ENCODE data around the gene PLXNC1.
A peak's percentile ranks its signal among the peaks of the same experiment; 100 is the strongest.

PLXNC1 gene

DNA sequence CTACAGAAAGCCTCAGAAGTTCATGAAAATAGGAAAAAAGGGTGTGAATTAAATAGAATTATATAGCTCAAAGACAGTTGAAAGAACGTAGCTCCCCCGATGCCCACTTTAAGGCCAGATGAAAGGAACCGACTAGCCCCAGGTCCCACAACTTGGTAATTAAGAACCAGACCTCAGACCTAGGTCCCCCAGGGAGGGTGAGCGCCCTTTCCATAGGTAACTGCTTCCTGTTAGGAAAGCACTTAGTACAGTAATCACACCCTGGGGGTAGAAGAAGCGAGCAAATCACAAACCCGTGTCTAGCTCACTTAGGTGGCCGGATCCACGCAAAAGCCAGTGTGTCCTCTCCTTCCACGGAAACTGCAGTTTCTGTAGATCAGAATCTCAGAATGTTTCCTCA is 77.1 kb downstream of the PLXNC1 start:
- Histone ChIP-seq H3K36me3 (ENCODE audit: control insufficient read depth, insufficient read depth, low read length) (no peaks in the 10 kb centered on the region), H3K27me3 (ENCODE audit: control insufficient read depth, insufficient read depth, low read length) (no peaks in the 10 kb centered on the region), H3K4me3 (ENCODE audit: low read length) (no peak overlapping the region), H3K9ac (ENCODE audit: low read length) (no peak overlapping the region), H3K27ac (ENCODE audit: low read depth, low read length) (no peak overlapping the region), H3K4me1 (ENCODE audit: control insufficient read depth, insufficient read depth, low read length) (no peaks in the 10 kb centered on the region)

GRCh38 chr12:94225947-94226630 is 77.7 kb downstream of the PLXNC1 start:
- Histone ChIP-seq H3K27ac (ENCODE audit: low read depth, low read length) (no peak overlapping the region), H3K4me3 (ENCODE audit: low read length) (no peak overlapping the region), H3K36me3 (ENCODE audit: control insufficient read depth, insufficient read depth, low read length) (no peaks in the 10 kb centered on the region), H3K4me1 (ENCODE audit: control insufficient read depth, insufficient read depth, low read length) (no peaks in the 10 kb centered on the region), H3K9ac (ENCODE audit: low read length) (no peak overlapping the region), H3K27me3 (ENCODE audit: control insufficient read depth, insufficient read depth, low read length) (no peaks in the 10 kb centered on the region)

DNA sequence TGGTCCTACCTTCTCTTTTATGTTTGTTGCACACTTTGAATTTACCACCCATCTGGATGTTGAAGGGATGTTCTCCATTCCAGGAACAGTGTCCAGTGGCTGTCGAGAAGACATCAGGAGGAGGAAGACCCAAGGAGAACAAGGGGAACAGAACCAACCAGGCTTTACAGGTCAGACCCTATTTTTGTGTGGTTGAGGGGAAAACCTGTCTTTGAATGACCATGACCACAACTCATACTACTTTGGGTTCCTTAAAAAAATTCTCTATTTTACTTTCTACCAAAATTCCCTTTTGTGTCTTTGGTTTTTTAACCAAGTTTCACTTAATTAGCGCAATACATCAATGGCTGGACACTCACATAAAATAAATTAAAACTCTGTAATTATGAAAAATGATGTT is 78.7 kb downstream of the PLXNC1 start:
- no peak overlapping the region for H3K9ac ChIP-seq (ENCODE audit: low read length)
- no peak overlapping the region for H3K4me3 ChIP-seq (ENCODE audit: low read length)
- H3K4me1 ChIP-seq (ENCODE audit: control insufficient read depth, insufficient read depth, low read length) = no peaks in the 10 kb centered on the region
- H3K36me3 ChIP-seq (ENCODE audit: control insufficient read depth, insufficient read depth, low read length) = no peaks in the 10 kb centered on the region
- H3K27me3 ChIP-seq (ENCODE audit: control insufficient read depth, insufficient read depth, low read length) = no peaks in the 10 kb centered on the region
- no peak overlapping the region for H3K27ac ChIP-seq (ENCODE audit: low read depth, low read length)

DNA sequence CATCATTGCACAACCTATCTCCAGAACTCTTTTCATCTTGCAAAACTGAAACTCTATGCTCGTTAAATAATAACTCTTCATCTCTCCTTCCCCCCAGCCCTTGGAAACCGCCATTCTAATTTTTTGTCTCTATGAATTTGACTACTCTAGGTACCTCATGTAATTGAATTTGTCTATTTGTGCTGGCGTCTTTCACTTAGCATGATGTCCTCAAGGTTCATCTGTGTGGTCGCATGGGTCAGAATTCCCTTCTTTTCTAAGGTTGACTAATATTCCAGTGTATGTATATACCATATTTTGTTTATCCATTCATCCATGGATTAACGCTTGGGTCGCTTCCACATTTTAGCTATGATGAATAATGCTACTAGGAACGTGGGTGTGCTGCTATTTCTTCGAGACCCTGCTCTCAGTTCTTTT is 80.1 kb downstream of the PLXNC1 start:
- Histone ChIP-seq H3K4me1 (ENCODE audit: control insufficient read depth, insufficient read depth, low read length) (no peaks in the 10 kb centered on the region), H3K4me3 (ENCODE audit: low read length) (no peak overlapping the region), H3K9ac (ENCODE audit: low read length) (no peak overlapping the region), H3K36me3 (ENCODE audit: control insufficient read depth, insufficient read depth, low read length) (no peaks in the 10 kb centered on the region), H3K27me3 (ENCODE audit: control insufficient read depth, insufficient read depth, low read length) (no peaks in the 10 kb centered on the region), H3K27ac (ENCODE audit: low read depth, low read length) (no peak overlapping the region)

GRCh38 chr12:94229902-94230301 is 81.5 kb downstream of the PLXNC1 start:
- no peaks in the 10 kb centered on the region for H3K36me3 ChIP-seq (ENCODE audit: control insufficient read depth, insufficient read depth, low read length)
- H3K4me3 ChIP-seq (ENCODE audit: low read length) = no peak overlapping the region
- no peaks in the 10 kb centered on the region for H3K27me3 ChIP-seq (ENCODE audit: control insufficient read depth, insufficient read depth, low read length)
- H3K4me1 ChIP-seq (ENCODE audit: control insufficient read depth, insufficient read depth, low read length) = no peaks in the 10 kb centered on the region
- no peak overlapping the region for H3K27ac ChIP-seq (ENCODE audit: low read depth, low read length)
- H3K9ac ChIP-seq (ENCODE audit: low read length) = no peak overlapping the region

GRCh38 chr12:94230357-94230905 is 82.1 kb downstream of the PLXNC1 start:
- H3K27me3 ChIP-seq (ENCODE audit: control insufficient read depth, insufficient read depth, low read length) = no peaks in the 10 kb centered on the region
- H3K27ac ChIP-seq (ENCODE audit: low read depth, low read length) = no peak overlapping the region
- no peak overlapping the region for H3K9ac ChIP-seq (ENCODE audit: low read length)
- H3K4me3 ChIP-seq (ENCODE audit: low read length) = no peak overlapping the region
- no peaks in the 10 kb centered on the region for H3K36me3 ChIP-seq (ENCODE audit: control insufficient read depth, insufficient read depth, low read length)
- H3K4me1 ChIP-seq (ENCODE audit: control insufficient read depth, insufficient read depth, low read length) = no peaks in the 10 kb centered on the region

DNA sequence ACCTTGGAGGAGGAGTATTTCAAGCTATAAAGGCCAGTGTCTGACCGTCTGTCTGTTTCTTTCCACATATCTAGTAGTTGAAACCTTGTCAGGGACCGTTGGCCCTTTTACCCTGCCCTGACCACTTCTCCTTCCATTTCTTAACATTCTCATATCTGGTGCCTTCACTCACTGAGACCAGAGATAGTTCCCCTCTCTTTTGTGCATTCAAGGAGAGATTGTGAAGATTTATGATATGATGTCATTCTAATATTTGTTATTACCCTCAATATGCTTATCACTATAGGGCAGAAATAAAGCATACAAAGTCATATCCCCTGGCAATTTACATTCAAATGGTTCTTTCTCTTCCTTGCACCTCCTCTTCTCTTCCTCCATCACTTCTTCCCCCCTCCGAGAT is 83.3 kb downstream of the PLXNC1 start:
- H3K4me1 ChIP-seq (ENCODE audit: control insufficient read depth, insufficient read depth, low read length) = no peaks in the 10 kb centered on the region
- no peaks in the 10 kb centered on the region for H3K36me3 ChIP-seq (ENCODE audit: control insufficient read depth, insufficient read depth, low read length)
- no peak overlapping the region for H3K9ac ChIP-seq (ENCODE audit: low read length)
- H3K4me3 ChIP-seq (ENCODE audit: low read length) = no peak overlapping the region
- no peaks in the 10 kb centered on the region for H3K27me3 ChIP-seq (ENCODE audit: control insufficient read depth, insufficient read depth, low read length)
- no peak overlapping the region for H3K27ac ChIP-seq (ENCODE audit: low read depth, low read length)

GRCh38 chr12:94235848-94236247 is 87.5 kb downstream of the PLXNC1 start:
- Histone ChIP-seq H3K36me3 (ENCODE audit: control insufficient read depth, insufficient read depth, low read length) (no peaks in the 10 kb centered on the region), H3K9ac (ENCODE audit: low read length) (no peak overlapping the region), H3K27ac (ENCODE audit: low read depth, low read length) (peak overlapping the region; percentile 10), H3K4me3 (ENCODE audit: low read length) (no peak overlapping the region), H3K4me1 (ENCODE audit: control insufficient read depth, insufficient read depth, low read length) (no peaks in the 10 kb centered on the region), H3K27me3 (ENCODE audit: control insufficient read depth, insufficient read depth, low read length) (no peaks in the 10 kb centered on the region)

- Histone ChIP-seq H3K4me1 (ENCODE audit: control insufficient read depth, insufficient read depth, low read length) (no peaks in the 10 kb centered on the region), H3K9ac (ENCODE audit: low read length) (no peak overlapping the region), H3K4me3 (ENCODE audit: low read length) (no peak overlapping the region), H3K27ac (ENCODE audit: low read depth, low read length) (no peak overlapping the region), H3K36me3 (ENCODE audit: control insufficient read depth, insufficient read depth, low read length) (no peaks in the 10 kb centered on the region), H3K27me3 (ENCODE audit: control insufficient read depth, insufficient read depth, low read length) (no peaks in the 10 kb centered on the region)
Observed at GRCh38 chr12:94239332-94239993, 91.1 kb downstream of the PLXNC1 start.

DNA sequence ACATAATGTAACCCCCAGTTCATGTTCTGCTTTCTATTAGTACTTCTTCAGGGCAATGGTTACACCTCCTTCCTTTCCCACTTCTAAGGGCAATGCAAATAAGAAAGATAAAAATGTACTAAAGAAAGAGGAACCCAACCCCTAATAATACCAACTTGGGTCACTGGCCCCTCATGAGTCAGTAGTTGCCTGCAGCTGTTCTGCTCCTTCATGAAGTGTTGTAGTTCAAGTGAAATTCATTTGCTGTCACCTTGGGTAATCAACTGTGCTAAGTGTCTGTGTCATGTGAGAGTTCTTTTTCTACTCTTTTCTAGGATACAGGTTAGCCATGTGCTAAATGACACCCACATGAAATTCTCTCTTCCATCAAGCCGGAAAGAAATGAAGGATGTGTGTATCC is 91.8 kb downstream of the PLXNC1 start:
- Histone ChIP-seq H3K27me3 (ENCODE audit: control insufficient read depth, insufficient read depth, low read length) (no peaks in the 10 kb centered on the region), H3K9ac (ENCODE audit: low read length) (no peak overlapping the region), H3K4me3 (ENCODE audit: low read length) (no peak overlapping the region), H3K36me3 (ENCODE audit: control insufficient read depth, insufficient read depth, low read length) (no peaks in the 10 kb centered on the region), H3K27ac (ENCODE audit: low read depth, low read length) (no peak overlapping the region), H3K4me1 (ENCODE audit: control insufficient read depth, insufficient read depth, low read length) (no peaks in the 10 kb centered on the region)

- Histone ChIP-seq H3K27ac (ENCODE audit: low read depth, low read length) (no peak overlapping the region), H3K9ac (ENCODE audit: low read length) (no peak overlapping the region), H3K4me3 (ENCODE audit: low read length) (no peak overlapping the region), H3K4me1 (ENCODE audit: control insufficient read depth, insufficient read depth, low read length) (no peaks in the 10 kb centered on the region), H3K27me3 (ENCODE audit: control insufficient read depth, insufficient read depth, low read length) (no peaks in the 10 kb centered on the region), H3K36me3 (ENCODE audit: control insufficient read depth, insufficient read depth, low read length) (no peaks in the 10 kb centered on the region)
Observed at GRCh38 chr12:94242901-94243300, 94.5 kb downstream of the PLXNC1 start.

DNA sequence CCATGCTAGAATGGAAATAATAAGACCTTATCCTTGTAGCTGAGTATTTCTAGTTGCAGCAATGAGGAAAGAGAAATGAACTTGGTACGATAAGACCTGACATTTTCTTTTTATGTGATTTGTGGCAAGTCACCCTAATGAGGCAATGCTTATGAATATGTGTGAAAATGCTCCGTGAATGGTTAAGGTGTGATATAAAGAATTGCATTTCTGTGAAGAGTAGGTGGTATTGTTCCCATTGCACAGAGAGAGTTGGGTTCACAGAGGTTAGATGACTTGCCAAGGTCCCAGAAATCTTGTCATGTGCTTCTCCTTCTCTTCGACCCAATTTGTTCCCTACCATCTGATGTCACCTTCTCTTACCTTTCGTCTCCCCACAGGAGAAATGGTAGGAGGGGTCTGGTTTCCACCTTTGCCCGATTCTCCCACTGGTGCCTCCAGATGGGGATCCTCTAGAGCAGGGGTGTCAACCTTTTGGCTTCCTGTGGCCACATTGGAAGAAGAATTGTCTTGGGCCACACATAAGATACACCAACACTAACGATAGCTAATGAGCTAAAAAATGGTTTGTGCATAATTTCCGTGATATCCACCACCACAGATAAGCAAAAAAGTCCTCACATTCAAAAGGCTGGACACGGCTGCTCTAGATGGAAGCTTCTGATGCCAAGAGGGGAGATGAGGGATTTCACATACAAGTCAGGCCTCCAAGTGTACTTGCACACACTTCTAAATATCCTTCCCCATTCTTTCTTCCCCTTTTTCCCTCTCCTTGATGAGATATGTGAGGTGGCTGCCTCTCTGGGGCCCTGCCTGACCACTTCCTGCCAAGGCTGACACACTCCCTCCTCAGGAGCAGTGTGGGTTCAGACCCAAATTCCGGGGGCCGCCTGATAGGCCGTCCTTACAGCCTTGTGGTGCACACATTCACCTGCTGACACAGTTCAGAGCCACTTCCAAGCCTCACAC is 96.1 kb downstream of the PLXNC1 start:
- Histone ChIP-seq H3K4me1 (ENCODE audit: control insufficient read depth, insufficient read depth, low read length) (no peaks in the 10 kb centered on the region), H3K9ac (ENCODE audit: low read length) (no peak overlapping the region), H3K4me3 (ENCODE audit: low read length) (no peak overlapping the region), H3K27ac (ENCODE audit: low read depth, low read length) (no peak overlapping the region), H3K27me3 (ENCODE audit: control insufficient read depth, insufficient read depth, low read length) (no peaks in the 10 kb centered on the region), H3K36me3 (ENCODE audit: control insufficient read depth, insufficient read depth, low read length) (no peaks in the 10 kb centered on the region)

Measured in rectal smooth muscle tissue (tissue), 1 donor.